GM19438 (cell line): ENCODE measurements around the gene RMND5B.
"Not testable (repeated sequence)": the region's sequence is repeated elsewhere in the genome, so short reads cannot be mapped to it uniquely, and the experiment has no call there.

Source experiments
- ATAC-seq: cut with Tn5 transposase; IDR thresholded peaks from one replicate; pipeline ENCODE4 v1.9.1; 2021; ENCODE audit warnings: low read depth; ENCODE audit not compliant: unreplicated experiment

RMND5B gene

GRCh38 chr5:178130576-178131445, at the start of gene RMND5B:
Gene RMND5B, plus strand, starts transcription at chr5:178131014. Its CDS starts 7,106 bp downstream, at chr5:178138120.
- ATAC-seq, result peak; percentile 72

GRCh38 chr5:178081571-178082243, 49.1 kb upstream of the RMND5B start:
- no peak for ATAC-seq

GRCh38 chr5:178083922-178084321, 46.9 kb upstream of the RMND5B start:
- no peak for ATAC-seq

- no peak for ATAC-seq
Measured at GRCh38 chr5:178085316-178085715, 45.5 kb upstream of the RMND5B start.

GRCh38 chr5:178086266-178086665, 44.5 kb upstream of the RMND5B start:
- ATAC-seq, result no peak

GRCh38 chr5:178087199-178087598, 43.6 kb upstream of the RMND5B start:
- not testable (repeated sequence) for ATAC-seq

- ATAC-seq, result no peak
Measured at GRCh38 chr5:178090856-178091255, 40.0 kb upstream of the RMND5B start.

GRCh38 chr5:178093134-178093533, 37.7 kb upstream of the RMND5B start:
- ATAC-seq, result no peak

GRCh38 chr5:178094345-178094744, 36.5 kb upstream of the RMND5B start:
- no peak for ATAC-seq

- no peak for ATAC-seq
Measured at GRCh38 chr5:178098685-178099084, 32.1 kb upstream of the RMND5B start.

GRCh38 chr5:178103612-178104011, 27.2 kb upstream of the RMND5B start:
- no peak for ATAC-seq

- no peak for ATAC-seq
Measured at GRCh38 chr5:178104492-178104891, 26.3 kb upstream of the RMND5B start.

GRCh38 chr5:178106086-178106485, 24.7 kb upstream of the RMND5B start:
- no peak for ATAC-seq

- no peak for ATAC-seq
Measured at GRCh38 chr5:178106556-178107239, 24.1 kb upstream of the RMND5B start.

- no peak for ATAC-seq
Measured at GRCh38 chr5:178107756-178108310, 23.0 kb upstream of the RMND5B start.

- no peak for ATAC-seq
Measured at GRCh38 chr5:178108446-178108845, 22.4 kb upstream of the RMND5B start.

GRCh38 chr5:178108966-178109365, 21.8 kb upstream of the RMND5B start:
- ATAC-seq, result no peak

- ATAC-seq, result no peak
Measured at GRCh38 chr5:178110511-178110910, 20.3 kb upstream of the RMND5B start.

- ATAC-seq, result no peak
Measured at GRCh38 chr5:178111925-178112324, 18.9 kb upstream of the RMND5B start.

- ATAC-seq, result no peak
Measured at GRCh38 chr5:178112545-178112944, 18.3 kb upstream of the RMND5B start.
